ENCODE data around the gene FLVCR2.

FLVCR2 gene, protein sequence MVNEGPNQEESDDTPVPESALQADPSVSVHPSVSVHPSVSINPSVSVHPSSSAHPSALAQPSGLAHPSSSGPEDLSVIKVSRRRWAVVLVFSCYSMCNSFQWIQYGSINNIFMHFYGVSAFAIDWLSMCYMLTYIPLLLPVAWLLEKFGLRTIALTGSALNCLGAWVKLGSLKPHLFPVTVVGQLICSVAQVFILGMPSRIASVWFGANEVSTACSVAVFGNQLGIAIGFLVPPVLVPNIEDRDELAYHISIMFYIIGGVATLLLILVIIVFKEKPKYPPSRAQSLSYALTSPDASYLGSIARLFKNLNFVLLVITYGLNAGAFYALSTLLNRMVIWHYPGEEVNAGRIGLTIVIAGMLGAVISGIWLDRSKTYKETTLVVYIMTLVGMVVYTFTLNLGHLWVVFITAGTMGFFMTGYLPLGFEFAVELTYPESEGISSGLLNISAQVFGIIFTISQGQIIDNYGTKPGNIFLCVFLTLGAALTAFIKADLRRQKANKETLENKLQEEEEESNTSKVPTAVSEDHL

GRCh38 chr14:75578102-75578785 is at the start of gene FLVCR2:
FLVCR2 (plus strand) TSS chr14:75578620; CDS start chr14:75578973, 353 bp downstream.
- peak; percentile 74 for DNase-seq

DNA sequence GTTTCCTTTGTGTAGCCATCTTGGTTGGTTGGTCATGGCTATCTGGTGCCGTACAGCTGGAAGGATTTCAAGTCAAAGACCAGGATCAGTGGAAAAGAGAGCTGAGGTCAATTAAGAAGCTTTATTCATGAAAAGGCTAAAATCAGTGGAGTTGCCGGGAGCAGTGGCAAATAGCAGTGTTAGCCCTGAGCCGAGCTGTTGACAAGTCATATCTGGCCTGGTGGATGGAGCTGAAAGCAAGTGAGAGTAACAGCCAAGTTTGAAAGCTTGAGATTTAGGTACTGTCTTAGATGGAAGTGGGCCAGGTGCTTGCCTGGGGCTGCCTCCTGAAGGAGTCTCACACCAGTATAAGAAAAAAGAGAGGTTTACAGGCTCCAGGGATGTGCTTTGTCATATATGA is 47.2 kb upstream of the FLVCR2 start:
- DNase-seq, result no peak

DNA sequence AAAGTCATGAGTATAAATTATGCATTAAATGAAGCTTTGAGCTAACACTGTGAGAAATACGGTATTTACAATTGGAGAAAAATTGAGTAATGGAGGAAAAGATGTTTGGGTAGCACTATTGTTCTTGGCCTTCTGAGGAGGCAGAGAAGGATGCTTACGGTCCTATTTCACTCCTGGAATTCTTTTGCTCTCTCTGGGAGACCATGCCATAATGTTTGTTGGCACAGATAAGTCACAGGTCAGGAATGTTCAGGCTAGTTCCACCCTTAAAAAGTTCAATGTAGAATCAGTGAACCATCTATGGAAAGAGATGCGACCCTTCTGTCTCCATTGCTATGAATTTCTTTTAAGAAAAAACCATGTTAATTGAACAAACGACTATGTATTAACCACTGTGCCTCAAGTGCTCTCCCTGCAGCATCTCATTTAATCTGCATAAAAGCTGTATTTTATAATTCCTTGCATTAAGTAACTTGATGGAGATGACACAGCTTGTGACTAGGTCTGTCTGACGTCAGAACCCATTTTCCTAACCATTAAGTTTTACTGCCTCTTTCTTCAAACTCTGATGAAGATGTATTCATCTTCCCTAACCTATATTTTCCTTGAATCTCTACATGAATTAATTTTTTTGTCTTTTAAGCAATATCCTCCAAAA is 46.6 kb upstream of the FLVCR2 start:
- DNase-seq, result peak; percentile 37

- no peak for DNase-seq
These were observed 44.4 kb upstream of the FLVCR2 start for GRCh38 chr14:75533791-75534555.

DNA sequence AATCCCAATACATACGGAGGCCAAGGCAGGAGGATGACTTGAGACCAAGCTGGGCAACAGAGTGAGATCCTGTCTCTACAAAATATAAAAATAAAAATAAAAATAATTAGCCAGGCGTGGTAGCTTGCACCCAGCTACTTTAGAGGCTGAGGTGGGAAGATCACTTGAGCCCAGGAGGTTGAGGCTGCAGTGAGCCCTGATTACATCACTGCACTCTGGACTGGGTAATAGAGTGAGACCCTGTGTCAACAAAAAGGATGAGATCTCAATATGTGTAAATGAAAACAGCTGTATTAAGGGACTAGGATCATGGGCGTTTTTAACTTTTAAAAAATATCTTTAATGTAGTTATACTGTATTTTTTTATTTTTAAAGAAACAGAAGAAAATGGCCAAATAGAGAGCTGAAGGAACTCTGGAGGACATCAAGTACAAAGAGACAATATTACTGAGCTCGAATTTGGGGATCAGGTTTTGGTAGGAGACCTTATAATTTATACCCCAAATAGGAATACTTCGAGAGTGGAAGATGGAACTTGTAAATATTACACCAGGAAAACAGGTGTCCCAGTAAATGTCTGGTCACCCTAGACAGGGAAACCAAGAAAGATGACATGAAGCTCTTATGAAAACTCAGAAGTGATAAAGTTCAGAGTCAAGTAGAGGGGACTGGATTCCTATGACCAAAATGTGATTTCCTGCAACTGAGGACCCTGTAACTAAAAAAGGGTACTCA is 43.1 kb upstream of the FLVCR2 start:
- no peak for DNase-seq

- DNase-seq, result no peak
These were observed 41.3 kb upstream of the FLVCR2 start for GRCh38 chr14:75537071-75537470.

DNA sequence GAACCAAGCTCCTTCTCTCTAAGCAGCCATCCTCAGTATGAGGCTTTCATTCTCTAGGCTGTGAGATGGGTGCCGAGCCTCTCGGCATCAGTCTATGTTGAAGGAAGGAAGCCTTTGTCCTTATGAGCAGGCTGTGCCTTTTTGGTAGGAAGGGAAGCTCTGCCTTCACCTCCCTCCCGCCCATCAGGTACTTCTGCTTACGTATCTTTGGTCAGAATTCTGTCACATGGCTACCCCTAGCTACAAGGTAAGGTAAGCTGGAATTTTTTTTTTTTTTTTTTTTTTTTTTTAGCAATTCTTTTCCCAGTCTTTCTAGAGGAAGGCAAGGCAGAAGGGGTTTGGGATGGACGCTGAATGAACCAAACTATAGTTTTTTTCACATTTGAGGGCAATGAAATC is 39.3 kb upstream of the FLVCR2 start:
- DNase-seq, result no peak

DNA sequence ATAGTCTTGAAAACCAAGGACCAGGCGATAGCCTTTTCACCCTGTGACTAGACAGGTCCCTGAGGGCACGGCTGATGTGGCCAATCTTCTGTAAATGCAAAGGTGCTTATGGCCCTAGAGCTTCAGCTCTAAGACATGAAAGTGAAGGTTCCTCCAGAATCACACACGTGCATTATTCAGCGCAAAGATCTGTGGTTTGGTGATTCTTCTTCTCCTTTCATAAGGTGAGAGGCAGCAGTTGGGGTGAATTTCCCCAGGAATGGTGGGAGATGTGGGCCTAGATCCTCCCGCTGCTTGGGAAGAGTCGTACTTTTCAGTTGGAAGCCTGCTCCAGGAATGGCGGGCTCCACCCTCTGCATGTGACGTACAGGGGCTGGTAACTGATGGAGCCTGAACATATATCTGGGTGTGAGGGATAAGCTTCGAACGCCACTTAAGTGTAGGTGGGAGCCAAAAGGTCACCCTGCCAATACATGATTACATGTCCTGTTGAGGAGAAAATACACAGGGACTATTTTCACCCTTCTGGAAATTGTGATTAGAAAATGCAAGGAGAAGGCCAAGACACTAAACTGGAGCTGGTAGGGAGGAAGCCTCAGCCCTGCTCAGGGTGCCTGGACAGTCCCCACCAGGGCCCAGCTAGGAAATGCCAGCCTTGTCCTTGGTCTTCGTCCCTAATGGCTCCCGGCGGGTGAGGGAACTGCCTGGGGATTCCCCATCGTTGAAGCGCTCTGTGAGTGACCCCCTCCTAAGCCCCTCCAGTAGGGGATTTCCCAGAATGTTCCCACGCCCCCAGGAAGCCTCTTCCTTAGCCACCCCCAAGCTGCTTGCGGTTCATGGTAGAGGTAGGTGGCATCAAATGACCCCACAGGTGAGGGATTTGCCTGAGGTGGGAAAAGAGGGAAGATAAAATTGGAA is 38.6 kb upstream of the FLVCR2 start:
- DNase-seq, result no peak

- no peak for DNase-seq
These were observed 38.0 kb upstream of the FLVCR2 start for GRCh38 chr14:75540479-75540851.

- DNase-seq, result peak; percentile 18
These were observed 35.8 kb upstream of the FLVCR2 start for GRCh38 chr14:75542588-75543091.

- DNase-seq, result no peak
These were observed 35.2 kb upstream of the FLVCR2 start for GRCh38 chr14:75543253-75543652.

DNA sequence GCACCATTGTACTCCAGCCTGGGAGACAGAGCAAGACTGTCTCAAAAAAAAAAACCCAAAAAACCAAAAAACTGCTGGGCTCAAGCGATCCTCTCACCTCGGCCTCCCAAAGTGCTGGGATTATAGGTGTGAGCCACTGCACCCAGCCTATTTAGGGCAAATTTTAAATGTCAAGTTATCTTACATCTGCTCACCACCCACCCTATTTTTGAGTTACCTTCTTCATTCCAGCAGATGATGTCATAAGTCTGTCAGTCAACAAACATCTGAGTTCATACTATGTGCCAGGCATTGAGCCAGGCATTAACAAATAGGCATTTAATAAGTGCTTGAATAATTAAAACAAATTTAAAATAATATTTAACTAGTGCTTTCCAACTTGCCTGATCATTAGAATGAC is 34.6 kb upstream of the FLVCR2 start:
- no peak for DNase-seq

DNA sequence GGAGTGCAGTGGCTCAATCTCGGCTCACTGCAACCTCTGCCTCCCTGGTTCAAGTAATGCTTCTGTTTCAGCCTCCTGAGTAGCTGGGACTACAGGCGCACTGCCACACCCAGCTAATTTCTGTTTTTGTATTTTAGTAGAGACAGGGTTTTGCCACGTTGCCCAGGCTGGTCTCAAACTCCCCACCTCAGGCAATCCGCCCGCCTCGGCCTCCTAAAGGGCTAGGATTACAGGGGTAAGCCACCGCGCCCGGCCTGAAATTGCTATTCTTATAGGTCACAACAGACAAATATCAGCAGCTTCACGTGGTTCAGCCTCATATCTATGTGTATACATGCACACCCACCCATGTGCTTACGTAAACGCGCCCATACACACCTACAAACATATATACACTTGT is 32.5 kb upstream of the FLVCR2 start:
- no peak for DNase-seq

DNA sequence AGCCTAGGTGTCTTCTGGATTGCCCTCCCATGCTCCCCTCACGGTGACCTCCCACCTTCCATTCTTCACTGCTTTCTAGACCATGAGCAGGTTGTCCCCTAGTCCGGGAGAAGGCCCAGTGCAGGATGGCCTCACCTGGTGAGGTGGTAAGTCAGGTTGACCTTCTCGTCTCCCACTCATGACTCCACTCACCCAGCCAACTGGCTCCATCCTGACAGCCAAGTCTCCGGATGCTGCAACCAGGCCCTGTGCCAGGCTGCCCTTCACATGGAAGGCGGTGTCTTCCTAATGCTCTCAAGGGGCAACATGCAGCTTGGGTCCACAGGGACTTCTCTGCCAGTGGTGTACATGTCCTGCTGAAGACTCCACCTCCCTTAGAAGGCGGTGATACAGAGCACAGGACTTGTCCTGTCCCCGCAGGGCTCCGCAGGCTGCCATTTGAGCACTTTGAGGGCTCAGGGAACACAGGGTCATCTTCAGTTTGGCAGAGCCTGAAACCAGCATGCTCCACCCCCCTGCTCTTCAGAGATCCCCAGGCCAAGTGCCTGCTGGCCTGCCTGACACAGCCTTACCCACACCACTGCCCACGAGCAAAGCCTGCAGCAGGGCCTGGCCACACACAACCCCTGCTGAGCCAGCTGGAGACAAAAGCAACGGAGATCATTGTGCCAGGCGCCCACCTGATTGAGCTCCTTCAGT is 30.7 kb upstream of the FLVCR2 start:
- DNase-seq, result no peak

GRCh38 chr14:75548544-75548943 is 29.9 kb upstream of the FLVCR2 start:
- DNase-seq, result no peak

DNA sequence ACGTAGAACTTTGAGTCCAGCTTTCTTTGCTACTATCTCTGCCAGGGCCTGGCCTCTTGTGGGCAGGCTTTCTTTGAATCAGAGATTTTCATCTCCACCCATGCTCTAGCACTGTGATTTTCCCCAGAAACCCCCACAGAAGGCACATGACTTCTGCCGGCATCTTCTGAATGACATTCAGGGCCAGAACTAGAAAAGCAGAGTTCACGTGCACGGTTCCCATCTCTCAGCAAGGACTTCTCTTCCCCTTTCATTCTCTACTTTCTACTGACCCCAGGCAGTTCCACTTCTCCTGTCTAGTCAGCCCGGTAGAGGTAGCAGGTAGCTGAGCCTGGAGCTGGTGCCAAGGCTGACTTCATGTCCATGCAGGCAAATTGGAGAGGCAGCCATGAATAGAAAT is 29.3 kb upstream of the FLVCR2 start:
- no peak for DNase-seq

DNA sequence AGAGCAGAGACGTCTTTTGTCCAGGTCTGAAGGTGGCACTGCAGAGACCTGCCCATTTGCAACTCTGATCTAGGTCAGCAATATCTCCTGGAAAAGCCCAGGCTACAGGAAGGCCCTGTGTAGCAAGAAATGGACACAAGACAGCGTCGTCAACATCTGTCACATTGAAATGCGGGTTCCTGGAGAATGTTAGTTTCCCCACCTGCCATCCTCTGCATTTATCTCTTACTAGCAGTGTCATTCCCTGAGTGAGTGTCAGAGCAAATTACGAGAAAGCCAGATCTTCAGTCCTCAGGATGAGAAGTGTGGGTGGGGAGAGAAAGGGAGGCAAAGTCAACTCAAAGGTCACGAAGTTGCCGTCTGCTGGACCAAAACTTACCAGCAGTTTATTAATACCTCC is 27.4 kb upstream of the FLVCR2 start:
- DNase-seq, result no peak

GRCh38 chr14:75553157-75553556 is 25.3 kb upstream of the FLVCR2 start:
- DNase-seq, result no peak

DNA sequence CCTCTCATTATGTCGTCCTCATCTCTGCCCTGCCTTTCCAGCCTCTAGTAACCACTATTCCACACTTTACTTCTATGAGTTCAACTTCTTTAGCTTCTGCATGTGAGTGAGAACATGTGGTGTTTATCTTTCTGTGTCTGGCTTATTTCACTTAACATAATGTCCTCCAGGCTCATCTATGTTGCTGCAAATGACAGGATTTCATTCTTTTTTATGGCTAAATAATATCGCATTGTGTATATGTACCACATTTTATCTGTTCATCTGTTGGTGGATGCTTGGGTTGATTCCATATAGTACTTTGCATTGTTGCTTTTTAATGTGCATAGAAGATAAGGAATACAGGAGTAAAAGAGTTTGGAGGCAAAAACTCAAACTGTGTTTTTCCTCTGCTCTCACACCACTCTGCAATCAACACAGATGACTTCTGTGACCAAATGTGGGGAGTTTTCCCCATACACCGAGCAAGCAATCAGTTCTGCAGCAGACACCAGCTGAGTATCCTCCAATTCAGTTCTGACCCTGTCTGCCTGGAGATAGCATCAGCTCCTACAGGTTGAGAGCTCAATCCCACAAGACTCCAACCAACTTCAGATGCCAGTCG is 24.6 kb upstream of the FLVCR2 start:
- no peak for DNase-seq

GRCh38 chr14:75554482-75554881 is 23.9 kb upstream of the FLVCR2 start:
- DNase-seq, result peak; percentile 63
